Natural killer cell (primary cell): Measurements from ENCODE around the gene TNFRSF21. TPM values are rescaled to one million over a fixed set of nuclear protein-coding genes. Genes with fewer than 3 reads are reported as not detected.

Source experiments
- ATAC-seq, 3 donors: fragments of 150-1000 bp in 2 of 3; fragments of 200-7000 bp in 1 of 3; cut with Tn5 transposase; 1 replicate in 1 of 3; 2 replicates in 2 of 3; pipeline ENCODE4 v1.10.0; 2021; ENCODE audit warnings: mild to moderate bottlenecking in 2 of 3, moderate library complexity in 2 of 3
- DNase-seq, 2 donors: peaks; one replicate each; pipeline versions ENCODE4 v3.0.0 to v3.0.0-alpha.2; 2013 to 2021; ENCODE audit warnings: mixed read lengths in 1 of 2
- H3K27ac ChIP-seq: one replicate; pipeline ENCODE4 v1.5.1; 2013; ENCODE audit warnings: mild to moderate bottlenecking, low read length
- H3K27me3 ChIP-seq: one replicate; pipeline ENCODE4 v1.6.1; 2013; ENCODE audit warnings: low read length; ENCODE audit not compliant: control insufficient read depth, insufficient read depth
- H3K36me3 ChIP-seq: one replicate; pipeline ENCODE4 v1.6.1; 2013; ENCODE audit warnings: low read length; ENCODE audit not compliant: control insufficient read depth, insufficient read depth
- H3K4me1 ChIP-seq: one replicate; pipeline ENCODE4 v1.6.1; 2013; ENCODE audit warnings: low read length; ENCODE audit not compliant: control insufficient read depth, insufficient read depth
- H3K4me3 ChIP-seq: one replicate; pipeline ENCODE4 v1.5.1; 2013; ENCODE audit warnings: low read length
- H3K9me3 ChIP-seq: one replicate; pipeline ENCODE4 v1.6.1; 2013; ENCODE audit warnings: low read length; ENCODE audit not compliant: control insufficient read depth, insufficient read depth
- H3K27ac Mint-ChIP-seq, 2 donors: one replicate each; pipeline ENCODE4 v1.8.0; 2022; ENCODE audit warnings: mild to moderate bottlenecking in 2 of 2, mixed read lengths in 2 of 2, moderate library complexity in 1 of 2
- H3K27me3 Mint-ChIP-seq, 2 donors: one replicate each; pipeline ENCODE4 v1.8.0; 2022; ENCODE audit warnings: low read depth in 2 of 2, mixed read lengths in 2 of 2
- H3K36me3 Mint-ChIP-seq: one replicate; pipeline ENCODE4 v1.8.0; 2022; ENCODE audit warnings: mixed read lengths
- H3K4me1 Mint-ChIP-seq, 2 donors: one replicate each; pipeline ENCODE4 v1.8.0; 2022; ENCODE audit warnings: mixed read lengths in 2 of 2
- H3K4me3 Mint-ChIP-seq: one replicate; pipeline ENCODE4 v1.8.0; 2022; ENCODE audit warnings: mild to moderate bottlenecking, moderate library complexity, mixed read lengths
- H3K9me3 Mint-ChIP-seq, 2 donors: one replicate each; pipeline ENCODE4 v1.8.0; 2022; ENCODE audit warnings: mixed read lengths in 2 of 2
- CTCF ChIP-seq: fragments of 200-600 bp; IDR thresholded peaks from one replicate; pipeline ENCODE4 v1.8.0; 2022; ENCODE audit warnings: antibody characterized with exemption
- WGBS: methylation state at CpG from one replicate; pipeline ENCODE4 v1.1.7; 2013; ENCODE audit warnings: missing lambda C conversion rate; ENCODE audit not compliant: insufficient coverage; 5-methylcytosine and 5-hydroxymethylcytosine counted together
- intact Hi-C: fragments of 100-400 bp; cut with micrococcal nuclease; formaldehyde crosslinking; loops from one replicate; pipeline ENCODE4 v1.14.2; 2022
- total RNA-seq, 4 donors: library from RNA; stranded (reverse); fragments of 120-200 nt in 1 of 4; gene quantifications; one replicate each; pipeline versions ENCODE4 v1.2.3 to v1.2.4, GENCODE V29; 2013 to 2022

TNFRSF21 gene
- total RNA-seq, 3 donors from 2014 or later (not counting 1 experiment from before 2014, with no cell fraction given): 0.58 to 0.92 TPM; not detected in 1

GRCh38 chr6:47254906-47255305 lies 54.8 kb downstream of the TNFRSF21 start:
- Histone ChIP-seq H3K27ac (no peak overlapping the region), H3K36me3 (no peaks in the 10 kb centered on the region), H3K4me1 (no peaks in the 10 kb centered on the region), H3K4me3 (no peak overlapping the region), H3K9me3 (no peaks in the 10 kb centered on the region), H3K27me3 (no peaks in the 10 kb centered on the region)
- DNase-seq (no peak), ATAC-seq (no peak)
- TF ChIP-seq CTCF: no peak
- H3K9me3 Mint-ChIP-seq: peaks cover 0 to 2% of the 10 kb centered on the region in 2 donors
- H3K27me3 Mint-ChIP-seq: no peaks in the 10 kb centered on the region
- no peak overlapping the region for H3K4me3 Mint-ChIP-seq
- WGBS: 100% methylated on average over 3 of the region's 3 CpGs
- intact Hi-C loops: no loop called here
- no peaks in the 10 kb centered on the region for H3K36me3 Mint-ChIP-seq
- H3K27ac Mint-ChIP-seq: no peak overlapping the region
- no peaks in the 10 kb centered on the region for H3K4me1 Mint-ChIP-seq

GRCh38 chr6:47254051-47254450 lies 55.7 kb downstream of the TNFRSF21 start:
- Histone ChIP-seq H3K4me3 (no peak overlapping the region), H3K4me1 (no peaks in the 10 kb centered on the region), H3K27ac (no peak overlapping the region), H3K9me3 (no peaks in the 10 kb centered on the region), H3K36me3 (no peaks in the 10 kb centered on the region), H3K27me3 (no peaks in the 10 kb centered on the region)
- intact Hi-C loops: no loop called here
- no peaks in the 10 kb centered on the region for H3K36me3 Mint-ChIP-seq
- TF ChIP-seq CTCF: no peak
- no peaks in the 10 kb centered on the region for H3K9me3 Mint-ChIP-seq
- H3K27me3 Mint-ChIP-seq: no peaks in the 10 kb centered on the region
- DNase-seq (no peak), ATAC-seq (no peak)
- no peak overlapping the region for H3K27ac Mint-ChIP-seq
- H3K4me3 Mint-ChIP-seq: no peak overlapping the region
- H3K4me1 Mint-ChIP-seq: no peaks in the 10 kb centered on the region
- 81% methylated on average over 6 of the region's 6 CpGs for WGBS

- no peak for ATAC-seq
- H3K4me3 ChIP-seq: no peak overlapping the region
- H3K9me3 ChIP-seq: no peaks in the 10 kb centered on the region
- Mint-ChIP-seq H3K27me3 (no peaks in the 10 kb centered on the region), H3K36me3 (no peaks in the 10 kb centered on the region), H3K4me3 (no peak overlapping the region), H3K4me1 (no peaks in the 10 kb centered on the region), H3K9me3 (no peaks in the 10 kb centered on the region), H3K27ac (no peak overlapping the region)
- no peak for DNase-seq
- intact Hi-C loops: no loop called here
- H3K36me3 ChIP-seq: no peaks in the 10 kb centered on the region
- no peaks in the 10 kb centered on the region for H3K4me1 ChIP-seq
- TF ChIP-seq CTCF: no peak
- WGBS: 95% methylated on average over 13 of the region's 15 CpGs
- H3K27ac ChIP-seq: no peak overlapping the region
- no peaks in the 10 kb centered on the region for H3K27me3 ChIP-seq
These were observed 56.6 kb downstream of the TNFRSF21 start for GRCh38 chr6:47253136-47253535.

GRCh38 chr6:47252633-47253032 lies 57.1 kb downstream of the TNFRSF21 start:
- no peak overlapping the region for H3K4me3 Mint-ChIP-seq
- H3K36me3 ChIP-seq: no peaks in the 10 kb centered on the region
- H3K9me3 Mint-ChIP-seq: no peaks in the 10 kb centered on the region
- no peaks in the 10 kb centered on the region for H3K27me3 Mint-ChIP-seq
- no peaks in the 10 kb centered on the region for H3K27me3 ChIP-seq
- no peak overlapping the region for H3K4me3 ChIP-seq
- H3K4me1 ChIP-seq: no peaks in the 10 kb centered on the region
- ATAC-seq (no peak), DNase-seq (peak in 1 of 2 donors; percentile 25)
- intact Hi-C loops: no loop called here
- 74% methylated on average over 5 of the region's 6 CpGs for WGBS
- H3K4me1 Mint-ChIP-seq: no peaks in the 10 kb centered on the region
- H3K27ac Mint-ChIP-seq: no peak overlapping the region
- TF ChIP-seq CTCF: no peak
- H3K27ac ChIP-seq: no peak overlapping the region
- no peaks in the 10 kb centered on the region for H3K36me3 Mint-ChIP-seq
- H3K9me3 ChIP-seq: no peaks in the 10 kb centered on the region
